K562 (cell line): ENCODE measurements around the gene ANKRD44. TPM values are rescaled to one million over a fixed set of nuclear protein-coding genes. Genes with fewer than 3 reads are reported as not detected.

Source experiments
- ATAC-seq: fragments of 200-7000 bp; cut with Tn5 transposase; 3 replicates; pipeline ENCODE4 v1.9.1; 2020; ENCODE audit warnings: moderate library complexity
- BruUV-seq: library from RNA; stranded (reverse); fragments of 400-500 nt; replicated peaks from 2 replicates; lab custom pipeline; 2021; lab: Mats Ljungman, UMichigan
- CTCF ChIA-PET: fragments of 300-600 bp; formaldehyde crosslinking; extraction: SDS; loops from one replicate; lab custom pipeline; 2021; ENCODE audit warnings: low intra/inter-chr PET ratio; lab: Yijun Ruan, JAX
- POLR2A ChIA-PET: fragments of 300-600, 350-650 bp; sonication (Branson Sonifier 250); formaldehyde crosslinking; extraction: SDS; loops from one replicate; lab custom pipeline; 2021; ENCODE audit warnings: antibody characterized with exemption, inconsistent platforms; lab: Yijun Ruan, JAX
- DNase-seq, 4 experiments: peaks; one replicate each; pipeline versions ENCODE4 v3.0.0 to v3.0.0-alpha.2; 2011 to 2018; ENCODE audit warnings: low spot score in 3 of 4, mixed read lengths in 3 of 4; ENCODE audit errors: extremely low read depth in 1 of 4
- FAIRE-seq: peaks from 2 replicates; lab custom pipeline; 2011; peaks lifted over from hg19 to GRCh38; lab: Jason Lieb, UNC
- H2AFZ ChIP-seq: 2 replicates; pipeline ENCODE4 v1.6.0; 2011; ENCODE audit warnings: low read depth, low read length, control low read depth, inconsistent platforms
- H3K27ac ChIP-seq: fragments of 200-600 bp; 3 replicates; pipeline ENCODE4 v1.8.0; 2011; ENCODE audit warnings: low read depth, mild to moderate bottlenecking, control low read depth, inconsistent platforms, low read length, moderate library complexity, mixed read lengths; ENCODE audit errors: extremely low read depth
- H3K27me3 ChIP-seq, 2 experiments: fragments of 300-600 bp in 1 of 2; 2 replicates in 1 of 2; 3 replicates in 1 of 2; pipeline versions ENCODE4 v1.6.0 to v1.8.0; 2011; ENCODE audit warnings: inconsistent platforms in 2 of 2, low read length in 2 of 2, mild to moderate bottlenecking in 1 of 2, mixed read lengths in 1 of 2, moderate library complexity in 1 of 2; ENCODE audit not compliant: control insufficient read depth in 2 of 2, insufficient read depth in 2 of 2
- H3K36me3 ChIP-seq: fragments of 300-600 bp; 3 replicates; pipeline ENCODE4 v1.8.0; 2011; ENCODE audit warnings: mild to moderate bottlenecking, low read length, inconsistent platforms; ENCODE audit not compliant: control insufficient read depth, insufficient read depth
- H3K4me1 ChIP-seq, 2 experiments: fragments of 200-600 bp in 1 of 2; replicated peaks in 1 of 2; 2 replicates in 1 of 2; 3 replicates in 1 of 2; pipeline versions ENCODE4 v1.5.1 to v1.8.0; 2011; ENCODE audit warnings: inconsistent platforms in 2 of 2, low read length in 2 of 2, mild to moderate bottlenecking in 1 of 2, mixed read lengths in 1 of 2, moderate library complexity in 1 of 2; ENCODE audit not compliant: control insufficient read depth in 2 of 2, insufficient read depth in 2 of 2
- H3K4me2 ChIP-seq: 2 replicates; pipeline ENCODE4 v1.6.1; 2011; ENCODE audit warnings: low read length, control low read depth, inconsistent platforms, mixed read lengths; ENCODE audit not compliant: insufficient read depth
- H3K4me3 ChIP-seq: fragments of 200-600 bp; sonication (generic), shearing (Covaris generic); 2 replicates; pipeline ENCODE4 v1.5.1; 2016; ENCODE audit warnings: control low read depth, inconsistent platforms
- H3K79me2 ChIP-seq: fragments of 200-600 bp; 3 replicates; pipeline ENCODE4 v1.8.0; 2011; ENCODE audit warnings: low read length, inconsistent platforms; ENCODE audit not compliant: control insufficient read depth, insufficient read depth
- H3K9ac ChIP-seq, 2 experiments: 2 replicates each; pipeline versions ENCODE4 v1.6.0 to v1.6.1; 2011; ENCODE audit warnings: low read depth in 2 of 2, low read length in 2 of 2, control low read depth in 1 of 2, inconsistent platforms in 1 of 2, mild to moderate bottlenecking in 1 of 2, mixed read lengths in 1 of 2; ENCODE audit not compliant: insufficient read depth in 1 of 2
- H3K9me1 ChIP-seq: one replicate; pipeline ENCODE4 v1.6.0; 2011; ENCODE audit warnings: inconsistent platforms, mild to moderate bottlenecking, low read length, moderate library complexity; ENCODE audit not compliant: control insufficient read depth, insufficient read depth
- H3K9me3 ChIP-seq: replicated peaks from 2 replicates; pipeline ENCODE4 v1.5.1; 2011; ENCODE audit warnings: low read depth, low read length, inconsistent platforms; ENCODE audit not compliant: control insufficient read depth, insufficient read depth
- H4K20me1 ChIP-seq: replicated peaks from 2 replicates; pipeline ENCODE4 v1.6.1; 2011; ENCODE audit warnings: low read length, inconsistent platforms, mixed read lengths; ENCODE audit not compliant: control insufficient read depth, insufficient read depth
- C11orf30 ChIP-seq: fragments of 450-650 bp; IDR thresholded peaks from 2 replicates; pipeline ENCODE4 v1.6.1; 2016; ENCODE audit warnings: low read depth, mild to moderate bottlenecking
- DACH1 ChIP-seq: fragments of 450-650 bp; IDR thresholded peaks from 2 replicates; pipeline ENCODE4 v1.6.1; 2018; ENCODE audit not compliant: partially characterized antibody
- EHMT2 ChIP-seq: fragments of 450-650 bp; IDR thresholded peaks from 2 replicates; pipeline ENCODE4 v1.6.1; 2018; ENCODE audit warnings: antibody characterized with exemption
- EWSR1 ChIP-seq: fragments of 450-650 bp; IDR thresholded peaks from 2 replicates; pipeline ENCODE4 v1.6.1; 2018; ENCODE audit warnings: borderline replicate concordance, mild to moderate bottlenecking, low read depth, moderate library complexity; ENCODE audit not compliant: partially characterized antibody
- HNRNPH1 ChIP-seq: fragments of 200-400 bp; formaldehyde crosslinking; optimal IDR thresholded peaks from 2 replicates; pipeline ENCODE3; 2017; ENCODE audit warnings: low read depth, mild to moderate bottlenecking, low read length, moderate library complexity
- RFX5 ChIP-seq: IDR thresholded peaks from 2 replicates; pipeline ENCODE4 v1.6.1; 2011; ENCODE audit warnings: low read depth, mild to moderate bottlenecking, improper control_type of control experiment, low read length
- RNF2 ChIP-seq: sonication (generic); IDR thresholded peaks from 2 replicates; pipeline ENCODE4 v1.6.1; 2016
- SIX5 ChIP-seq, 2 experiments: IDR thresholded peaks; 2 replicates each; pipeline ENCODE4 v1.6.1; 2011; ENCODE audit warnings: low read length in 2 of 2, borderline replicate concordance in 1 of 2, low read depth in 1 of 2, mild to moderate bottlenecking in 1 of 2, moderate library complexity in 1 of 2; ENCODE audit not compliant: insufficient read depth in 1 of 2
- ZFP36 ChIP-seq: fragments of 150-350 bp; IDR thresholded peaks from 2 replicates; pipeline ENCODE4 v1.6.1; 2018; ENCODE audit warnings: low read length, low read depth; ENCODE audit not compliant: partially characterized antibody
- ZNF79 ChIP-seq: fragments of 250-450 bp; sonication (Bioruptor Pico); IDR thresholded peaks from 2 replicates; pipeline ENCODE4 v1.4.0; 2020; ENCODE audit warnings: low read depth, mild to moderate bottlenecking, moderate library complexity
- WGBS: fragments of 100-300 bp; shearing (Covaris generic); methylation state at CpG from one replicate; pipeline ENCODE4 v1.1.6; 2016; ENCODE audit warnings: low coverage, mixed read lengths; ENCODE audit not compliant: insufficient coverage; ENCODE audit errors: missing lambda C conversion rate; 5-methylcytosine and 5-hydroxymethylcytosine counted together
- in situ Hi-C: fragments of 300-500 bp; cut with MboI; formaldehyde crosslinking; loops from 4 replicates; pipeline ENCODE4 v1.15.0; 2018; ENCODE audit warnings: inconsistent platforms, mixed read lengths
- intact Hi-C: fragments of 100-400 bp; cut with micrococcal nuclease; formaldehyde crosslinking; loops from 2 replicates; pipeline ENCODE4 v1.14.2; 2022
- polyA plus RNA-seq, 8 experiments: library from polyadenylated mRNA; depleted of rRNA in 4 of 8; stranded (reverse) in 5 of 8; unstranded in 3 of 8; fragments of >200 nt; fragmentation: Nextera tagmentation in 2 of 8; fragmentation: Illumina TruSeq in 1 of 8; extraction: Ambion mirVana in 2 of 8; extraction: Trizol in 1 of 8; gene quantifications; 2 replicates each; pipeline versions ENCODE4 v1.2.1 to v1.2.3, GENCODE V29; 2011 to 2014; ENCODE audit warnings: inconsistent platforms in 1 of 8, missing spikeins in 1 of 8
- total RNA-seq, 7 experiments: library from RNA; depleted of rRNA in 6 of 7; stranded (reverse); fragments of >200 nt in 6 of 7; fragmentation: Illumina TruSeq in 2 of 7; extraction: Trizol in 2 of 7; gene quantifications; 2 replicates each; pipeline versions ENCODE4 v1.2.1 to v1.2.3, GENCODE V29; 2011 to 2021; ENCODE audit warnings: low replicate concordance in 1 of 7
- TF ChIP-seq, protein P1 (sequence below): fragments of 450-650 bp; IDR thresholded peaks from 2 replicates; pipeline ENCODE4 v1.6.1; 2016; ENCODE audit warnings: mild to moderate bottlenecking, moderate library complexity
- TF ChIP-seq, protein P2 (sequence below): sonication (generic); formaldehyde crosslinking; IDR thresholded peaks from 2 replicates; pipeline ENCODE4 v1.9.0; 2022; ENCODE audit warnings: mild to moderate bottlenecking, missing genetic modification reagents

Gene ANKRD44
- total and polyA plus RNA-seq, 9 of the 15 experiments (the other 6 are each of a cell fraction or from before 2014, with no cell fraction given), result 0.03 to 0.64 (median 0.07) TPM; not detected in 3

DNA sequence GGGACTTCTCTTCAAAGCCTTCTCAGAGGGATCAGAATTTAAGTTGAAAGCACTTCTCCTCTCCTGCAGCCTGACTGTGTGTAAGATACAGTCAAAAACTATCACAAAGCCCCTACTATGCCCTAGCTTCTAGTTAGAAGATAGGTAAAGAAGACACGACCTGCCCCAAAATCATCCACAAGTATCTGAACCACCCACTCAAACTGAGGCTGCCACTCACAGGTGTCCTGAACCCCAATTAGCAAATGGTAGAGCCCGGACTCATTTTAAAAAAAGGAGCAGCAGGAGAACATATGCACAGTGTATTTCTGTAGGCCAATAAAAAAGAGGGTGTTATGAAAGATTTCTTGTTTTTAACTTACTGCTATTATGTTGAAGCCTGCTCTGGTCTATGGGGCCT, 74.4 kb downstream of the ANKRD44 start:
- Histone ChIP-seq H3K9me3 (no peaks in the 10 kb centered on the region), H3K27me3 (no peaks in the 10 kb centered on the region; a peak in 2 of 5 replicates), H3K9ac (no peak overlapping the region), H2AFZ (no peak overlapping the region), H4K20me1 (no peaks in the 10 kb centered on the region)
- ATAC-seq (no peak), FAIRE-seq (no peak), DNase-seq (no peak)
- ChIA-PET CTCF (no interaction called here), POLR2A (no interaction called here)
- 0% methylated on average over 2 of the region's 2 CpGs for WGBS
- TF ChIP-seq RFX5 (no peak), HNRNPH1 (no peak), ZFP36 (no peak), EHMT2 (no peak), ZNF79 (no peak), RNF2 (no peak), EWSR1 (no peak), SIX5 (IDR thresholded peaks at IDR 0.05; ENCODE audit: borderline replicate concordance in 1 of 2, insufficient read depth in 1 of 2, low read depth in 1 of 2, low read length in 2 of 2) (no peak), C11orf30 (no peak), DACH1 (no peak)
- TF ChIP-seq, protein P1, sequence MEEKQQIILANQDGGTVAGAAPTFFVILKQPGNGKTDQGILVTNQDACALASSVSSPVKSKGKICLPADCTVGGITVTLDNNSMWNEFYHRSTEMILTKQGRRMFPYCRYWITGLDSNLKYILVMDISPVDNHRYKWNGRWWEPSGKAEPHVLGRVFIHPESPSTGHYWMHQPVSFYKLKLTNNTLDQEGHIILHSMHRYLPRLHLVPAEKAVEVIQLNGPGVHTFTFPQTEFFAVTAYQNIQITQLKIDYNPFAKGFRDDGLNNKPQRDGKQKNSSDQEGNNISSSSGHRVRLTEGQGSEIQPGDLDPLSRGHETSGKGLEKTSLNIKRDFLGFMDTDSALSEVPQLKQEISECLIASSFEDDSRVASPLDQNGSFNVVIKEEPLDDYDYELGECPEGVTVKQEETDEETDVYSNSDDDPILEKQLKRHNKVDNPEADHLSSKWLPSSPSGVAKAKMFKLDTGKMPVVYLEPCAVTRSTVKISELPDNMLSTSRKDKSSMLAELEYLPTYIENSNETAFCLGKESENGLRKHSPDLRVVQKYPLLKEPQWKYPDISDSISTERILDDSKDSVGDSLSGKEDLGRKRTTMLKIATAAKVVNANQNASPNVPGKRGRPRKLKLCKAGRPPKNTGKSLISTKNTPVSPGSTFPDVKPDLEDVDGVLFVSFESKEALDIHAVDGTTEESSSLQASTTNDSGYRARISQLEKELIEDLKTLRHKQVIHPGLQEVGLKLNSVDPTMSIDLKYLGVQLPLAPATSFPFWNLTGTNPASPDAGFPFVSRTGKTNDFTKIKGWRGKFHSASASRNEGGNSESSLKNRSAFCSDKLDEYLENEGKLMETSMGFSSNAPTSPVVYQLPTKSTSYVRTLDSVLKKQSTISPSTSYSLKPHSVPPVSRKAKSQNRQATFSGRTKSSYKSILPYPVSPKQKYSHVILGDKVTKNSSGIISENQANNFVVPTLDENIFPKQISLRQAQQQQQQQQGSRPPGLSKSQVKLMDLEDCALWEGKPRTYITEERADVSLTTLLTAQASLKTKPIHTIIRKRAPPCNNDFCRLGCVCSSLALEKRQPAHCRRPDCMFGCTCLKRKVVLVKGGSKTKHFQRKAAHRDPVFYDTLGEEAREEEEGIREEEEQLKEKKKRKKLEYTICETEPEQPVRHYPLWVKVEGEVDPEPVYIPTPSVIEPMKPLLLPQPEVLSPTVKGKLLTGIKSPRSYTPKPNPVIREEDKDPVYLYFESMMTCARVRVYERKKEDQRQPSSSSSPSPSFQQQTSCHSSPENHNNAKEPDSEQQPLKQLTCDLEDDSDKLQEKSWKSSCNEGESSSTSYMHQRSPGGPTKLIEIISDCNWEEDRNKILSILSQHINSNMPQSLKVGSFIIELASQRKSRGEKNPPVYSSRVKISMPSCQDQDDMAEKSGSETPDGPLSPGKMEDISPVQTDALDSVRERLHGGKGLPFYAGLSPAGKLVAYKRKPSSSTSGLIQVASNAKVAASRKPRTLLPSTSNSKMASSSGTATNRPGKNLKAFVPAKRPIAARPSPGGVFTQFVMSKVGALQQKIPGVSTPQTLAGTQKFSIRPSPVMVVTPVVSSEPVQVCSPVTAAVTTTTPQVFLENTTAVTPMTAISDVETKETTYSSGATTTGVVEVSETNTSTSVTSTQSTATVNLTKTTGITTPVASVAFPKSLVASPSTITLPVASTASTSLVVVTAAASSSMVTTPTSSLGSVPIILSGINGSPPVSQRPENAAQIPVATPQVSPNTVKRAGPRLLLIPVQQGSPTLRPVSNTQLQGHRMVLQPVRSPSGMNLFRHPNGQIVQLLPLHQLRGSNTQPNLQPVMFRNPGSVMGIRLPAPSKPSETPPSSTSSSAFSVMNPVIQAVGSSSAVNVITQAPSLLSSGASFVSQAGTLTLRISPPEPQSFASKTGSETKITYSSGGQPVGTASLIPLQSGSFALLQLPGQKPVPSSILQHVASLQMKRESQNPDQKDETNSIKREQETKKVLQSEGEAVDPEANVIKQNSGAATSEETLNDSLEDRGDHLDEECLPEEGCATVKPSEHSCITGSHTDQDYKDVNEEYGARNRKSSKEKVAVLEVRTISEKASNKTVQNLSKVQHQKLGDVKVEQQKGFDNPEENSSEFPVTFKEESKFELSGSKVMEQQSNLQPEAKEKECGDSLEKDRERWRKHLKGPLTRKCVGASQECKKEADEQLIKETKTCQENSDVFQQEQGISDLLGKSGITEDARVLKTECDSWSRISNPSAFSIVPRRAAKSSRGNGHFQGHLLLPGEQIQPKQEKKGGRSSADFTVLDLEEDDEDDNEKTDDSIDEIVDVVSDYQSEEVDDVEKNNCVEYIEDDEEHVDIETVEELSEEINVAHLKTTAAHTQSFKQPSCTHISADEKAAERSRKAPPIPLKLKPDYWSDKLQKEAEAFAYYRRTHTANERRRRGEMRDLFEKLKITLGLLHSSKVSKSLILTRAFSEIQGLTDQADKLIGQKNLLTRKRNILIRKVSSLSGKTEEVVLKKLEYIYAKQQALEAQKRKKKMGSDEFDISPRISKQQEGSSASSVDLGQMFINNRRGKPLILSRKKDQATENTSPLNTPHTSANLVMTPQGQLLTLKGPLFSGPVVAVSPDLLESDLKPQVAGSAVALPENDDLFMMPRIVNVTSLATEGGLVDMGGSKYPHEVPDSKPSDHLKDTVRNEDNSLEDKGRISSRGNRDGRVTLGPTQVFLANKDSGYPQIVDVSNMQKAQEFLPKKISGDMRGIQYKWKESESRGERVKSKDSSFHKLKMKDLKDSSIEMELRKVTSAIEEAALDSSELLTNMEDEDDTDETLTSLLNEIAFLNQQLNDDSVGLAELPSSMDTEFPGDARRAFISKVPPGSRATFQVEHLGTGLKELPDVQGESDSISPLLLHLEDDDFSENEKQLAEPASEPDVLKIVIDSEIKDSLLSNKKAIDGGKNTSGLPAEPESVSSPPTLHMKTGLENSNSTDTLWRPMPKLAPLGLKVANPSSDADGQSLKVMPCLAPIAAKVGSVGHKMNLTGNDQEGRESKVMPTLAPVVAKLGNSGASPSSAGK, result no peak
- TF ChIP-seq, protein P2, sequence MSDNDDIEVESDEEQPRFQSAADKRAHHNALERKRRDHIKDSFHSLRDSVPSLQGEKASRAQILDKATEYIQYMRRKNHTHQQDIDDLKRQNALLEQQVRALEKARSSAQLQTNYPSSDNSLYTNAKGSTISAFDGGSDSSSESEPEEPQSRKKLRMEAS (CRISPR knock-in tag), result no peak
- TF ChIP-seq, all 486 proteins: peak for 0
- in situ Hi-C loops, result no loop called here
- Histone ChIP-seq H3K4me3 (no peak overlapping the region), H3K27ac (no peak overlapping the region), H3K36me3 (no peaks in the 10 kb centered on the region), H3K4me1 (no peaks in the 10 kb centered on the region; a peak in 1 of 5 replicates), H3K9me1 (no peaks in the 10 kb centered on the region), H3K79me2 (no peaks in the 10 kb centered on the region), H3K4me2 (no peak overlapping the region)
- intact Hi-C loops, result no loop called here
- no TSS peak for BruUV-seq
